H9 (cell line): ENCODE measurements around the gene CADM1. TPM values are rescaled to one million over a fixed set of nuclear protein-coding genes. Genes with fewer than 3 reads are reported as not detected.

ENCODE experiments used
- DNase-seq: peaks from one replicate; pipeline ENCODE4 v3.0.0-alpha.2; 2017
- H2AFZ ChIP-seq: one replicate; pipeline ENCODE4 v1.6.1; 2013; ENCODE audit warnings: mild to moderate bottlenecking, low read length, control low read depth, moderate library complexity
- H2AK5ac ChIP-seq: 2 replicates; pipeline ENCODE4 v1.6.1; 2013; ENCODE audit warnings: low read length, control low read depth, mixed read lengths; ENCODE audit not compliant: insufficient read length
- H2BK120ac ChIP-seq: one replicate; pipeline ENCODE4 v1.6.1; 2013; ENCODE audit warnings: low read depth, mild to moderate bottlenecking, low read length, control low read depth, inconsistent platforms; ENCODE audit not compliant: poor library complexity, severe bottlenecking
- H2BK12ac ChIP-seq: 2 replicates; pipeline ENCODE4 v1.6.1; 2013; ENCODE audit warnings: low read length, control low read depth, mixed read lengths, low read depth; ENCODE audit not compliant: insufficient read length
- H2BK15ac ChIP-seq: 2 replicates; pipeline ENCODE4 v1.6.1; 2013; ENCODE audit warnings: low read depth, low read length, control low read depth
- H2BK20ac ChIP-seq: one replicate; pipeline ENCODE4 v1.6.1; 2013; ENCODE audit warnings: low read depth, mild to moderate bottlenecking, low read length, control low read depth, inconsistent platforms; ENCODE audit not compliant: poor library complexity, severe bottlenecking
- H2BK5ac ChIP-seq: 2 replicates; pipeline ENCODE4 v1.6.1; 2013; ENCODE audit warnings: low read length, control low read depth, mixed read lengths; ENCODE audit not compliant: insufficient read length
- H3K14ac ChIP-seq: 2 replicates; pipeline ENCODE4 v1.6.1; 2013; ENCODE audit warnings: low read length, control low read depth; ENCODE audit not compliant: insufficient read depth
- H3K18ac ChIP-seq: 2 replicates; pipeline ENCODE4 v1.6.1; 2013; ENCODE audit warnings: low read depth, mild to moderate bottlenecking, mixed read lengths, low read length, control low read depth; ENCODE audit not compliant: insufficient read length
- H3K23ac ChIP-seq: 2 replicates; pipeline ENCODE4 v1.6.1; 2013; ENCODE audit warnings: low read length, control low read depth, mixed read lengths, low read depth; ENCODE audit not compliant: insufficient read length
- H3K23me2 ChIP-seq: 2 replicates; pipeline ENCODE4 v1.6.1; 2013; ENCODE audit warnings: low read depth, mild to moderate bottlenecking, mixed read lengths, low read length, control low read depth; ENCODE audit not compliant: insufficient read length, poor library complexity, severe bottlenecking
- H3K27ac ChIP-seq: 2 replicates; pipeline ENCODE4 v1.5.1; 2013; ENCODE audit warnings: low read length, control low read depth, mixed read lengths, low read depth; ENCODE audit not compliant: insufficient read length
- H3K27me3 ChIP-seq: 2 replicates; pipeline ENCODE4 v1.6.1; 2013; ENCODE audit warnings: low read length, control low read depth, inconsistent platforms; ENCODE audit not compliant: insufficient read depth
- H3K4ac ChIP-seq: 2 replicates; pipeline ENCODE4 v1.6.1; 2013; ENCODE audit warnings: low read depth, mild to moderate bottlenecking, control low read depth, inconsistent platforms, low read length, moderate library complexity
- H3K4me1 ChIP-seq: 2 replicates; pipeline ENCODE4 v1.6.1; 2013; ENCODE audit warnings: low read length, control low read depth, inconsistent platforms; ENCODE audit not compliant: insufficient read depth
- H3K4me2 ChIP-seq: 2 replicates; pipeline ENCODE4 v1.6.1; 2013; ENCODE audit warnings: low read length, control low read depth, mixed read lengths; ENCODE audit not compliant: insufficient read length, insufficient read depth
- H3K56ac ChIP-seq: 2 replicates; pipeline ENCODE4 v1.6.1; 2013; ENCODE audit warnings: low read depth, mild to moderate bottlenecking, mixed read lengths, low read length, control low read depth; ENCODE audit not compliant: insufficient read length
- H3K79me1 ChIP-seq: 2 replicates; pipeline ENCODE4 v1.6.1; 2013; ENCODE audit warnings: low read depth, mild to moderate bottlenecking, moderate library complexity, low read length, control low read depth, inconsistent platforms; ENCODE audit not compliant: insufficient read depth, poor library complexity, severe bottlenecking
- H3K79me2 ChIP-seq: 2 replicates; pipeline ENCODE4 v1.6.1; 2013; ENCODE audit warnings: low read length, control low read depth, inconsistent platforms; ENCODE audit not compliant: insufficient read depth
- H3K9ac ChIP-seq: 2 replicates; pipeline ENCODE4 v1.6.1; 2013; ENCODE audit warnings: low read length, control low read depth, mixed read lengths; ENCODE audit not compliant: insufficient read length; ENCODE audit errors: extremely low read depth
- H3K9me3 ChIP-seq: one replicate; pipeline ENCODE4 v1.6.1; 2013; ENCODE audit warnings: low read depth, low read length, inconsistent platforms; ENCODE audit not compliant: control insufficient read depth
- H3T11ph ChIP-seq: one replicate; pipeline ENCODE4 v1.6.1; 2013; ENCODE audit warnings: mild to moderate bottlenecking, low read length, control low read depth, inconsistent platforms
- H4K20me1 ChIP-seq: one replicate; pipeline ENCODE4 v1.6.1; 2013; ENCODE audit not compliant: control insufficient read depth, insufficient read length, insufficient read depth
- H4K5ac ChIP-seq: 2 replicates; pipeline ENCODE4 v1.6.1; 2013; ENCODE audit warnings: low read depth, mild to moderate bottlenecking, mixed read lengths, low read length, control low read depth; ENCODE audit not compliant: insufficient read length
- H4K8ac ChIP-seq: replicated peaks from 2 replicates; pipeline ENCODE4 v1.6.1; 2013; ENCODE audit warnings: low read length, control low read depth, mixed read lengths, low read depth; ENCODE audit not compliant: insufficient read length
- H4K91ac ChIP-seq: 2 replicates; pipeline ENCODE4 v1.6.1; 2013; ENCODE audit warnings: low read depth, mild to moderate bottlenecking, moderate library complexity, mixed read lengths, low read length, control low read depth; ENCODE audit not compliant: insufficient read length
- H3K27ac Mint-ChIP-seq, 3 experiments: 2 replicates in 2 of 3; 3 replicates in 1 of 3; pipeline ENCODE4 v1.8.0; 2020 to 2021; ENCODE audit warnings: mixed read lengths in 3 of 3, mild to moderate bottlenecking in 1 of 3, moderate library complexity in 1 of 3
- H3K27me3 Mint-ChIP-seq: 2 replicates; pipeline ENCODE4 v1.8.0; 2021; ENCODE audit warnings: low read depth, mild to moderate bottlenecking, moderate library complexity, mixed read lengths
- H3K36me3 Mint-ChIP-seq, 3 experiments: 2 replicates in 2 of 3; 3 replicates in 1 of 3; pipeline ENCODE4 v1.8.0; 2020 to 2021; ENCODE audit warnings: low read depth in 3 of 3, mixed read lengths in 3 of 3; ENCODE audit not compliant: insufficient read depth in 1 of 3
- H3K4me1 Mint-ChIP-seq, 2 experiments: 2 replicates each; pipeline ENCODE4 v1.8.0; 2020; ENCODE audit warnings: mixed read lengths in 2 of 2
- H3K4me3 Mint-ChIP-seq, 2 experiments: 2 replicates in 1 of 2; 3 replicates in 1 of 2; pipeline ENCODE4 v1.8.0; 2020 to 2021; ENCODE audit warnings: mild to moderate bottlenecking in 2 of 2, mixed read lengths in 2 of 2, moderate library complexity in 1 of 2
- H3K9me3 Mint-ChIP-seq, 2 experiments: 2 replicates in 1 of 2; 3 replicates in 1 of 2; pipeline ENCODE4 v1.8.0; 2020; ENCODE audit warnings: mild to moderate bottlenecking in 2 of 2, mixed read lengths in 2 of 2, moderate library complexity in 1 of 2
- WGBS: extraction: QIAGEN DNeasy Blood & Tissue Kit; methylation state at CpG from one replicate; pipeline ENCODE4 v1.1.7; 2013; ENCODE audit warnings: missing lambda C conversion rate, low lambda C conversion rate, mixed read lengths; ENCODE audit not compliant: insufficient read length; ENCODE audit errors: extremely low coverage; 5-methylcytosine and 5-hydroxymethylcytosine counted together
- total RNA-seq: library from RNA; stranded (reverse); gene quantifications from 2 replicates; pipeline ENCODE4 v1.2.1, GENCODE V29; 2021
- TF ChIP-seq, protein P1 (sequence below): fragments of 200-600 bp; sonication (generic); conservative IDR thresholded peaks from 3 replicates; pipeline ENCODE4 v1.8.0; 2021; ENCODE audit warnings: antibody characterized with exemption, mild to moderate bottlenecking

CADM1 gene
- total RNA-seq, 1 experiment from 2014 or later: 11.9 TPM

DNA sequence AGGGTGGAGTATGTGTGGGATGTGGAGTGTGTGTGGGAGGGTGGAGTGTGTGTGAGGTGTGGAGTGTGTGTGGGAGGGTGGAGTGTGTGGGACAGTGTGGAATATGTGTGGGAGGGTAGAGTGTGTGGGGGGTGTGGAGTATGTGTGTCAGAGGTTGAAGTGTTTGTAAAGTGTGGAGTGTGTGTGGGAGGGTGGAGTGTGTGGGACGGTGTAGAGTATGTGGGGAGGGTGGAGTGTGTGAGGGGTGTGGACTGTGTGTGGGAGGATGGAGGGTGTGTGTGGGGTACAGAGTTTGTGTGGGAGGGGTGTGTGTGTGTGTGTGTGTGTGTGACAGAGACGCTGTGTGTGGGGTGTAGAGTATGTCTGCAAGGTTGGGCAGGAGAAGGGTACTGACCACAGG is 355.5 kb downstream of the CADM1 start:
- Mint-ChIP-seq H3K4me1 (no peaks in the 10 kb centered on the region; a peak in 1 of 4 replicates), H3K9me3 (no peaks in the 10 kb centered on the region), H3K36me3 (no peaks in the 10 kb centered on the region; a peak in 1 of 7 replicates), H3K4me3 (no peak overlapping the region), H3K27ac (no peak overlapping the region), H3K27me3 (peaks cover 2% of the 10 kb centered on the region; the same call in 1 of the 2 replicates)
- 100% methylated on average over 1 of the region's 2 CpGs for WGBS
- Histone ChIP-seq H3K79me1 (no peaks in the 10 kb centered on the region), H3K27ac (no peak overlapping the region), H3K4me2 (no peak overlapping the region), H3K27me3 (no peaks in the 10 kb centered on the region), H4K20me1 (no peaks in the 10 kb centered on the region), H3K4ac (no peak overlapping the region; the same call in 1 of the 2 replicates), H2AK5ac (no peak overlapping the region), H3K23me2 (no peaks in the 10 kb centered on the region), H2AFZ (no peak overlapping the region), H3K23ac (no peak overlapping the region), H4K5ac (no peak overlapping the region), H3K18ac (no peak overlapping the region), H2BK12ac (no peak overlapping the region), H2BK120ac (no peak overlapping the region), H3K4me1 (no peaks in the 10 kb centered on the region), H4K91ac (no peak overlapping the region), H3T11ph (no peak overlapping the region), H3K79me2 (no peaks in the 10 kb centered on the region), H4K8ac (no peak overlapping the region), H3K9ac (no peak overlapping the region), H3K56ac (no peak overlapping the region), H2BK5ac (no peak overlapping the region), H3K14ac (no peak overlapping the region), H2BK15ac (no peak overlapping the region), H2BK20ac (no peak overlapping the region), H3K9me3 (no peaks in the 10 kb centered on the region)
- TF ChIP-seq, protein P1, sequence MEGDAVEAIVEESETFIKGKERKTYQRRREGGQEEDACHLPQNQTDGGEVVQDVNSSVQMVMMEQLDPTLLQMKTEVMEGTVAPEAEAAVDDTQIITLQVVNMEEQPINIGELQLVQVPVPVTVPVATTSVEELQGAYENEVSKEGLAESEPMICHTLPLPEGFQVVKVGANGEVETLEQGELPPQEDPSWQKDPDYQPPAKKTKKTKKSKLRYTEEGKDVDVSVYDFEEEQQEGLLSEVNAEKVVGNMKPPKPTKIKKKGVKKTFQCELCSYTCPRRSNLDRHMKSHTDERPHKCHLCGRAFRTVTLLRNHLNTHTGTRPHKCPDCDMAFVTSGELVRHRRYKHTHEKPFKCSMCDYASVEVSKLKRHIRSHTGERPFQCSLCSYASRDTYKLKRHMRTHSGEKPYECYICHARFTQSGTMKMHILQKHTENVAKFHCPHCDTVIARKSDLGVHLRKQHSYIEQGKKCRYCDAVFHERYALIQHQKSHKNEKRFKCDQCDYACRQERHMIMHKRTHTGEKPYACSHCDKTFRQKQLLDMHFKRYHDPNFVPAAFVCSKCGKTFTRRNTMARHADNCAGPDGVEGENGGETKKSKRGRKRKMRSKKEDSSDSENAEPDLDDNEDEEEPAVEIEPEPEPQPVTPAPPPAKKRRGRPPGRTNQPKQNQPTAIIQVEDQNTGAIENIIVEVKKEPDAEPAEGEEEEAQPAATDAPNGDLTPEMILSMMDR: no peak
- DNase-seq: no peak
